CD4-positive, CD25-positive, alpha-beta regulatory T cell (primary cell): ENCODE measurements around the gene SH3D19. TPM values are rescaled to one million over a fixed set of nuclear protein-coding genes. Genes with fewer than 3 reads are reported as not detected.
"Not testable (repeated sequence)": the region's sequence is repeated elsewhere in the genome, so short reads cannot be mapped to it uniquely, and the experiment has no call there.

Experiments
- ATAC-seq, 2 donors: fragments of 150-1000 bp; cut with Tn5 transposase; one replicate each; pipeline ENCODE4 v1.10.0; 2021; ENCODE audit warnings: low read depth in 2 of 2, moderate number of reproducible peaks in 2 of 2, moderate library complexity in 1 of 2
- DNase-seq, 3 donors: peaks; one replicate each; pipeline versions ENCODE4 v3.0.0 to v3.0.0-alpha.2; 2012 to 2022; ENCODE audit warnings: mixed read lengths in 1 of 3
- H3K27ac ChIP-seq: one replicate; pipeline ENCODE4 v1.7.0; 2013; ENCODE audit warnings: mild to moderate bottlenecking, low read length; ENCODE audit not compliant: insufficient read depth, poor library complexity, severe bottlenecking
- H3K27me3 ChIP-seq: one replicate; pipeline ENCODE4 v1.7.0; 2013; ENCODE audit warnings: low read length; ENCODE audit not compliant: control insufficient read depth, insufficient read depth
- H3K36me3 ChIP-seq: one replicate; pipeline ENCODE4 v1.7.0; 2013; ENCODE audit warnings: mild to moderate bottlenecking, low read length, moderate library complexity; ENCODE audit not compliant: control insufficient read depth, insufficient read depth
- H3K4me1 ChIP-seq: 2 replicates; pipeline ENCODE4 v1.7.0; 2013; ENCODE audit warnings: mild to moderate bottlenecking, low read length; ENCODE audit not compliant: insufficient read depth, control insufficient read depth, poor library complexity, severe bottlenecking
- H3K4me3 ChIP-seq: one replicate; pipeline ENCODE4 v1.7.0; 2013; ENCODE audit warnings: low read depth, mild to moderate bottlenecking, low read length, moderate library complexity
- H3K9me3 ChIP-seq, 2 experiments: 1 replicate in 1 of 2; 2 replicates in 1 of 2; pipeline ENCODE4 v1.7.0; 2013; ENCODE audit warnings: low read length in 2 of 2, mild to moderate bottlenecking in 1 of 2, moderate library complexity in 1 of 2; ENCODE audit not compliant: control insufficient read depth in 2 of 2
- H3K27ac Mint-ChIP-seq, 3 donors: one replicate each; pipeline ENCODE4 v1.8.0; 2020 to 2022; ENCODE audit warnings: mild to moderate bottlenecking in 3 of 3, mixed read lengths in 3 of 3, moderate library complexity in 2 of 3
- H3K27me3 Mint-ChIP-seq: one replicate; pipeline ENCODE4 v1.8.0; 2022; ENCODE audit warnings: mild to moderate bottlenecking, mixed read lengths
- H3K36me3 Mint-ChIP-seq: one replicate; pipeline ENCODE4 v1.8.0; 2020; ENCODE audit warnings: mixed read lengths
- H3K4me1 Mint-ChIP-seq, 4 donors: one replicate each; pipeline ENCODE4 v1.8.0; 2020 to 2022; ENCODE audit warnings: mixed read lengths in 4 of 4, mild to moderate bottlenecking in 1 of 4
- H3K4me3 Mint-ChIP-seq, 4 donors: one replicate each; pipeline ENCODE4 v1.8.0; 2020 to 2022; ENCODE audit warnings: mild to moderate bottlenecking in 4 of 4, mixed read lengths in 4 of 4, moderate library complexity in 3 of 4
- H3K9me3 Mint-ChIP-seq, 7 donors: one replicate each; pipeline ENCODE4 v1.8.0; 2020 to 2022; ENCODE audit warnings: mixed read lengths in 7 of 7, mild to moderate bottlenecking in 3 of 7, moderate library complexity in 2 of 7
- polyA plus RNA-seq, 4 donors: library from polyadenylated mRNA; unstranded; fragments of 300-500 nt; fragmentation: Illumina TruSeq; gene quantifications; one replicate each; pipeline ENCODE4 v1.2.3, GENCODE V29; 2021
- total RNA-seq: library from RNA; stranded (reverse); gene quantifications from one replicate; pipeline ENCODE4 v1.2.3, GENCODE V29; 2022

The SH3D19 gene
- total and polyA plus RNA-seq, 5 donors from 2014 or later: 0.37 to 2.4 (median 0.83) TPM; not detected in 1

GRCh38 chr4:151294833-151295496 is 30.4 kb downstream of the SH3D19 start:
- Histone ChIP-seq H3K4me3 (no peak overlapping the region), H3K36me3 (no peaks in the 10 kb centered on the region), H3K27me3 (no peaks in the 10 kb centered on the region), H3K4me1 (no peaks in the 10 kb centered on the region), H3K27ac (no peak overlapping the region), H3K9me3 (no peaks in the 10 kb centered on the region)
- DNase-seq: no peak
- peak overlapping the region in 1 of 3 donors; percentile 76 for H3K27ac Mint-ChIP-seq
- H3K9me3 Mint-ChIP-seq: peaks cover 0 to 2% (median 0%) of the 10 kb centered on the region in 7 donors
- H3K4me1 Mint-ChIP-seq: no peaks in the 10 kb centered on the region
- peaks cover 8% of the 10 kb centered on the region for H3K27me3 Mint-ChIP-seq
- ATAC-seq: no peak
- no peaks in the 10 kb centered on the region for H3K36me3 Mint-ChIP-seq
- no peak overlapping the region for H3K4me3 Mint-ChIP-seq

DNA sequence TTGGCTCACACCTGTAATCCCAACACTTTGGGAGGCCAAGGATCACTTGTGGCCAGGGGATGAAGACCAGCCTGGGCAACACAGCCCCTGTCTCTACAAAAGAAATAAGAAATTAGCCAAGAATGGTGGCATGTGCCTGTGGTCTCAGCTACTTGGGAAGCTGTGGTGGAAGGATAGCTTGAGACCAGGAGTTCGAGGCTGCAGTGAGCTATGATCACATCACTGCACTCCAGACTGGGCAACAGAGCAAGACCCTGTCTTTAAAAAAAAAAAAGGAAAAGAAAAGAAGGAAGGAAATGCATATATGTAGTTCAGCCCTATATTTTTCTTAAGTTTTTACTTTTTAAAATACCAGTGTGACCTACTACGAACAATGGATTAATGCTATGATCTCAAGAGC is 33.4 kb downstream of the SH3D19 start:
- DNase-seq (no peak), ATAC-seq (no peak)
- H3K27me3 Mint-ChIP-seq: peaks cover 5% of the 10 kb centered on the region
- Histone ChIP-seq H3K9me3 (no peaks in the 10 kb centered on the region), H3K4me3 (no peak overlapping the region), H3K36me3 (no peaks in the 10 kb centered on the region), H3K27me3 (no peaks in the 10 kb centered on the region), H3K4me1 (no peaks in the 10 kb centered on the region), H3K27ac (no peak overlapping the region)
- H3K9me3 Mint-ChIP-seq: peaks cover 0 to 1% (median 0%) of the 10 kb centered on the region in 7 donors
- no peak overlapping the region for H3K4me3 Mint-ChIP-seq
- no peaks in the 10 kb centered on the region for H3K4me1 Mint-ChIP-seq
- no peak overlapping the region for H3K27ac Mint-ChIP-seq
- H3K36me3 Mint-ChIP-seq: no peaks in the 10 kb centered on the region

- no peak overlapping the region for H3K27ac Mint-ChIP-seq
Measured at GRCh38 chr4:151291485-151291884, 33.9 kb downstream of the SH3D19 start.

GRCh38 chr4:151287409-151287808 is 38.0 kb downstream of the SH3D19 start:
- no peak for DNase-seq
- no peak overlapping the region for H3K4me3 Mint-ChIP-seq
- H3K4me1 Mint-ChIP-seq: no peaks in the 10 kb centered on the region
- Histone ChIP-seq H3K4me1 (no peaks in the 10 kb centered on the region), H3K9me3 (peaks cover 0 to 4% of the 10 kb centered on the region in 2 experiments), H3K36me3 (no peaks in the 10 kb centered on the region), H3K4me3 (no peak overlapping the region), H3K27me3 (no peaks in the 10 kb centered on the region), H3K27ac (no peak overlapping the region)
- peaks cover 0 to 11% (median 3%) of the 10 kb centered on the region in 7 donors for H3K9me3 Mint-ChIP-seq
- peaks cover 16% of the 10 kb centered on the region for H3K27me3 Mint-ChIP-seq
- no peak overlapping the region for H3K27ac Mint-ChIP-seq
- ATAC-seq: no peak
- H3K36me3 Mint-ChIP-seq: no peaks in the 10 kb centered on the region

More at GRCh38 chr4:151291485-151291884, 33.9 kb downstream of the SH3D19 start:
- ATAC-seq: no peak
- H3K27ac ChIP-seq: no peak overlapping the region
- Mint-ChIP-seq H3K36me3 (no peaks in the 10 kb centered on the region), H3K27me3 (peaks cover 5% of the 10 kb centered on the region), H3K4me1 (no peaks in the 10 kb centered on the region), H3K9me3 (peaks cover 0 to 1% (median 0%) of the 10 kb centered on the region in 7 donors), H3K4me3 (no peak overlapping the region)
- no peaks in the 10 kb centered on the region for H3K36me3 ChIP-seq
- no peaks in the 10 kb centered on the region for H3K4me1 ChIP-seq
- DNase-seq: no peak
- H3K27me3 ChIP-seq: no peaks in the 10 kb centered on the region
- H3K9me3 ChIP-seq: no peaks in the 10 kb centered on the region
- no peak overlapping the region for H3K4me3 ChIP-seq

- Mint-ChIP-seq H3K4me1 (no peaks in the 10 kb centered on the region), H3K27ac (no peak overlapping the region), H3K9me3 (peaks cover 0 to 11% (median 3%) of the 10 kb centered on the region in 7 donors), H3K4me3 (no peak overlapping the region), H3K36me3 (no peaks in the 10 kb centered on the region), H3K27me3 (peaks cover 21% of the 10 kb centered on the region)
- H3K9me3 ChIP-seq: peaks cover 0 to 4% of the 10 kb centered on the region in 2 experiments
- no peak for DNase-seq
- H3K4me3 ChIP-seq: no peak overlapping the region
- no peak for ATAC-seq
- H3K4me1 ChIP-seq: no peaks in the 10 kb centered on the region
- no peak overlapping the region for H3K27ac ChIP-seq
- no peaks in the 10 kb centered on the region for H3K36me3 ChIP-seq
- H3K27me3 ChIP-seq: no peaks in the 10 kb centered on the region
Measured at GRCh38 chr4:151284534-151285245, 40.7 kb downstream of the SH3D19 start.

GRCh38 chr4:151276787-151277562 is 48.4 kb downstream of the SH3D19 start, which contains the start of gene PRSS48:
TSS of gene PRSS48 (plus strand) at chr4:151277161. CDS start at chr4:151277173, 12 bp downstream.
- DNase-seq: peak in 1 of 3 donors; percentile 38
- no peaks in the 10 kb centered on the region for H3K27me3 ChIP-seq
- no peaks in the 10 kb centered on the region for H3K36me3 ChIP-seq
- no peak for ATAC-seq
- H3K9me3 Mint-ChIP-seq: peaks cover 0 to 1% (median 0%) of the 10 kb centered on the region in 7 donors
- no peaks in the 10 kb centered on the region for H3K36me3 Mint-ChIP-seq
- no peaks in the 10 kb centered on the region for H3K4me1 Mint-ChIP-seq
- H3K27ac ChIP-seq: no peak within 1 kb of the TSS
- H3K27me3 Mint-ChIP-seq: peaks cover 16% of the 10 kb centered on the region
- H3K9me3 ChIP-seq: no peaks in the 10 kb centered on the region
- H3K4me3 ChIP-seq: no peak within 1 kb of the TSS
- no peak within 1 kb of the TSS for H3K27ac Mint-ChIP-seq
- H3K4me1 ChIP-seq: no peaks in the 10 kb centered on the region
- H3K4me3 Mint-ChIP-seq: no peak within 1 kb of the TSS

DNA sequence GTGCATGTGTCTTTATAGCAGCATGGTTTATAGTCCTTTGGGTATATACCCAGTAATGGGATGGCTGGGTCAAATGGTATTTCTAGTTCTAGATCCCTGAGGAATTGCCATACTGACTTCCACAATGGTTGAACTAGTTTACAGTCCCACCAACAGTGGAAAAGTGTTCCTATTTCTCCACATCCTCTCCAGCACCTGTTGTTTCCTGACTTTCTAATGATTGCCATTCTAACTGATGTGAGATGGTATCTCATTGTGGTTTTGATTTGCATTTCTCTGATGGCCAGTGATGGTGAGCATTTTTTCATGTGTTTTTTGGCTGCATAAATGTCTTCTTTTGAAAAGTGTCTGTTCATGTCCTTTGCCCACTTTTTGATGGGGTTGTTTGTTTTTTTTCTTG is 56.5 kb downstream of the SH3D19 start:
- H3K36me3 Mint-ChIP-seq, ATAC-seq, DNase-seq, H3K27ac Mint-ChIP-seq, H3K9me3 ChIP-seq, H3K27me3 Mint-ChIP-seq, H3K27ac ChIP-seq, H3K36me3 ChIP-seq, H3K4me1 ChIP-seq, H3K9me3 Mint-ChIP-seq, H3K4me3 ChIP-seq, H3K27me3 ChIP-seq, H3K4me3 Mint-ChIP-seq, H3K4me1 Mint-ChIP-seq: not testable (repeated sequence)
